Erythroblast (primary cell): ENCODE results near the gene PTPRN2.
"Not testable (repeated sequence)": the region's sequence is repeated elsewhere in the genome, so short reads cannot be mapped to it uniquely, and the experiment has no call there.

Experiments used
- DNase-seq, 2 experiments: peaks; one replicate each; lab custom pipeline; 2025; lab: John Stamatoyannopoulos, UW
- GATA1 ChIP-seq: IDR thresholded peaks from 2 replicates; pipeline ENCODE4 v1.6.1; 2011; ENCODE audit warnings: low read depth, mild to moderate bottlenecking, control low read depth, low read length, moderate library complexity
- POLR2A ChIP-seq: IDR thresholded peaks from 2 replicates; pipeline ENCODE4 v1.6.1; 2011; ENCODE audit warnings: mild to moderate bottlenecking, low read length

Gene PTPRN2

DNA sequence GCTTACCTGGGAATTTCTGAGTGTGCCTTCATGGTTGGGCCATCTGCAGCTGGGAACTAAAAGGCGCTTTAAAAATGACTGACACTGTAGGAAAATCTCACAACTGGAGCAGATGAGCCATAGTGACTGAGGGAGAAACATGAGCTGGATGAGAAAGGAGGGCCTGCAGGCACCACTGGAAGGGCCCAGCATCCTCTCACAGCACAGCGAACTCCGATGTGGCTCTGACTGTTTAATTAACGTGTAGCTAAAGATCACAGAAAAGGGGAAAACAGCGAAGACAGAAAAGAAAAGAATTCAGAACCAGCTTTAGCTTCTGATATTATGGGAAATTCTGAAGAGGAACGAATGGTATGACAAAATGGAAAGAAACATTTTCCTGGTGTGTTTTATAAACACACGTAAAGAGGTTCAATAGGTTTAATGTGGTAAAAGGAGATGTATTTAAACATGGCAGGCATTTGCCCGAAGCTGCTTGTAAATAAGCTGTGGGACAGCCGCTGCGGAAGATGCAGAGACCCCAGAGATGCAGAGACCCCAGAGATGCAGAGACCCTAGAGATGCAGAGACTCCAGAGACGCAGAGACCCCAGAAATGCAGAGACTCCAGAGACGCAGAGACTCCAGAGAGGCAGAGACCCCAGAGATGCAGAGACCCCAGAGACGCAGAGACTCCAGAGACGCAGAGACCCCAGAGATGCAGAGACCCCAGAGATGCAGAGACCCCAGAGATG is 534.3 kb downstream of the PTPRN2 start:
- DNase-seq: no peak
- TF ChIP-seq POLR2A (no peak), GATA1 (no peak)

- no peak for DNase-seq
- TF ChIP-seq POLR2A (no peak), GATA1 (no peak)
Observed at GRCh38 chr7:158052381-158053060, 535.1 kb downstream of the PTPRN2 start.

GRCh38 chr7:158051776-158052175 is 535.8 kb downstream of the PTPRN2 start:
- DNase-seq: no peak
- no peak for TF ChIP-seq POLR2A

DNA sequence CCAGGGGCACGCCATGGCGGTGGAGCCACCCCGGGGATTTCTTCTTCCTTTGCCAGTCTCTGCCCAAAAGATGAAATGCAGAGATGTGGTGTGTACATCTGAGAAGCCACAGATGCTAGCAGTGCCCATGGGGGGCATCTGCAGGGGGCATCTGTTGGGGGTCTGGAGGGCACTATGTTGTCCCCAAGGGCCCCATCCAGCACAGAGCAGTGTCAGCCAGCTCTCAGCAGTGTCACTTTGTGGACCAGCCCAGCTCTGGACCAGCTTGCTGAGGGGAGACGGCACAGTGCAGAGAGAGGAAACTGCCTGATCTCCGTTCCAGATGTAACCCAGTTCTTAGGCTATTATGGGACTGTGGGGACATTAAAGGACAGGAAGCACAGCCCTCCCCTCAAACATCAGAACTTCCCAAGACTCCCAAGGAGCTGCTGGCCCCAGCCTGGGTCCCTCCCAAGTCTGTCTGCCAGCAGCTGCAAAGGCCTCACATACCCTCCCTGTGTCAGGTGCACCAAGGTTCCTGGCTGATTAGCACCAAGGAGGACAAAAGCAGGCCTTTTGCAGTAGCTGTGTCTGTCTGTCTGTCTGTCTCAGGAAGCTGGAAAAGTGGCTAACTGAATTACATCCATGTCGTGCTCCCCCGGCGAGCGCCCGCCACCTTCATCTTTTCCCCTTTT is 536.5 kb downstream of the PTPRN2 start:
- no peak for DNase-seq
- TF ChIP-seq GATA1 (no peak), POLR2A (no peak)

- TF ChIP-seq GATA1 (no peak), POLR2A (no peak)
- DNase-seq: no peak
Observed at GRCh38 chr7:158050441-158050977, 537.1 kb downstream of the PTPRN2 start.

DNA sequence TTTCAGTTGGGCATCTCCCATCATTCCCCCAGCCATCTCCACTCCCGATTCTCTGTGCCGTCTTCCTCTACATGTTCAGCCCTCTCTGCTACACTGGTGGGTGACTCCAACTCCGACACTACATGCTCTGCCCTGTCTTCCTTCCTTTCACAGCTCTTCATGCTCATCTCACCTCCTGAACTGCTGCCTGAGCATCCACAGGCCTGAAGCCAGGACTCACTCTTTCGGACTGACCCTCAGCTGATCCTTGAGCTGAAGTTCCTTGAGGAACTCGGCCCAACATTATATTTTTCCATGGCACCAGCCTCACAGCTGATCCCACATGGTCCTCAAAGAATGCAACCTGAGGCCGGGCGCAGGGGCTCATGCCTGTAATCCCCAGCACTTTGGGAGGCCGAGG is 538.4 kb downstream of the PTPRN2 start:
- TF ChIP-seq POLR2A (no peak), GATA1 (no peak)
- DNase-seq: no peak

DNA sequence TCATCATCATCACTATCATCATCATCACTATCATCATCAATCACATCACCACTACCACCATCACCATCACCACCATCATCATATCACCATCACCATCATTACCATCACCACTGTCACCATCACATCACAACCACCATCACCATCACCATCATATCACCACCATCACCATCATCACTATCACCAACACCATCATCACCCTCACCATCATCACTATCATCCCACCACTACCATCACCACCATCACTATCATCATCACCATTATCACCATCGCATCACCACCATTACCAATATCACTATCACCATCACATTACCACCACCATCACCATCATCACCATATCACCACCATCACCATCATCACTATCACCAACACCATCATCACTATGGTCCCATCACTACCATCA is 539.1 kb downstream of the PTPRN2 start:
- TF ChIP-seq GATA1: no peak
- no peak for TF ChIP-seq POLR2A
- DNase-seq: no peak

DNA sequence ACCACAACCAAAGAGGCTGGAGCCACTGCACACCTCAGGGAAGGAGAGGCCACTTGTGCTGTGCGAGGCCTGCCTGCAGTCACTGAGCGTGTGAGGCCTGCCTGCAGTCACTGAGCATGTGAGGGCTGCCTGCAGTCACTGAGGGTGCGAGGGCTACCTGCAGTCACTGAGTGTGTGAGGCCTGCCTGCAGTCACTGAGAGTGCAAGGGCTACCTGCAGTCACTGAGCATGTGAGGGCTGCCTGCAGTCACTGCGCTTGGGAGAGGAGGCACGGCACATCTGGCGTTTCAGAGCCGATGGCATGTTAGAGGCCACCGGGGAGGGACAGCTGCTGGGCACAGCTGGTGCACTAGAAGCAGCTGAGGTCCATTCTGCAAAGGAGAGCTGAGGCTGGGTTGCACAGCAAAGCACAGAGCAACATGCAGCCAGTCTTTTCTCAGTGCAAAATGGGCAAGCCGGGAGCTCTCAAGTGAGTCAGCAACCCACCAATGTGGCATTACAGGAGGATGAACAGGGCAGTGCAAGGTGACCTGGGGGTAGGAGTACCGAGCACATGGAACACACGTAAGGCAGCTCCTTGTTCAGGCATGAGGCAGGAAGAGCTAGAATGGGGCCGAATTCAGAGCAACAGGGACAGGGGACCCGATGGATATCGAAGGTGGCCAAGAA is 540.1 kb downstream of the PTPRN2 start:
- TF ChIP-seq POLR2A: no peak
- TF ChIP-seq GATA1: no peak
- DNase-seq: no peak

- DNase-seq: not testable (repeated sequence)
Observed at GRCh38 chr7:158046246-158046645, 541.4 kb downstream of the PTPRN2 start.

GRCh38 chr7:158044482-158044823 is 543.2 kb downstream of the PTPRN2 start:
- DNase-seq: no peak
- TF ChIP-seq GATA1 (no peak), POLR2A (no peak)

- no peak for DNase-seq
- TF ChIP-seq POLR2A (no peak), GATA1 (no peak)
Observed at GRCh38 chr7:158043551-158044481, 543.8 kb downstream of the PTPRN2 start.

DNA sequence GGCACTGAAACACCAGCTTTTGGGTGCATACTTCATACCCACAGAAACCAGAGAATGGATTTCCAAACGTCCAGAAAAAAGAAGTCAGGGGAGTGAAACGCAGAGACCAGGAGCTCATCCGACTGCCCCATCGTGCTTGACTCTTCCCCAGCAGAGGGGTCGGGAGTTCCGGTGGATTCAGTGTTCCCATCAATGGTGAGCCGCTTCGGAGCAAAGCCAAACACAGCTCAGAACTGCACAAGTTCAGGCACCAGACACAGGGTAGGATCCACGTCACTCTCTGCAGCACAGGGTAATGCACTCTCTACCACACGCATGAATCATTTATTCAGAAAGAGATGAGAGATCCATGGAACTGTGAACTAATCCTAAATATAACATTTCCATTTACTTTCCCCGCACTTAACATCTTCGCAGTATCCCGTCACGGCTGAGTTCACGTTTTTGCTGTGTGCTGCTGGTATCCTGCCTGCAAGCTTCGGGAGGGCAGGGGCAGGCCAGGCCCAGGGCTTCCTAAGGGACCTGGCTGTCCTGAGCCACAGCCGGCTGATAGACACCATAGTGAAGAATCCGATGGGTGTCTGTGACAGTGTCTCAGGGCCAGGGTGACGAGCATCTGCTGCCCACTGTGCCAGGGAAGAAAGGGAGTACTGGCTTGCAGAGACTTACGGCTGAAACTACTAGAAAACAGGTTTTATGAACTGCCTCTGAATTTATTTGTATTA is 545.3 kb downstream of the PTPRN2 start:
- TF ChIP-seq POLR2A: no peak
- no peak for TF ChIP-seq GATA1
- DNase-seq: no peak

DNA sequence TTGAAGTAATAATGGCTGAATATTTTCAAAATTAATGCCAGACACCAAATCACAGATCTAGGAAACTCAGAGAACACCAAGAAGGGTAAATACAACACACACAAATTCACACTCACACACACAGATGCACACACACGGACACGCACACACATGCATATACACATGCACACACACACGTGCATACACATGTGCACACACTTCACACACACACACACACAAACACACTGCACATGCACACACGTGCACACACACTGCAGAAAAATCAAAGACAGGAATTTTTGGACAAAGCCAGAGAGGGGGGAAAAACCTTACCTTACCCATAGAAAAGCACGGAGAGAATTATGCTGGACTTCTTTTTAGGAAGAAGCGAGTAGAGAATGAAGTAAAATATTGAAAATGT is 547.4 kb downstream of the PTPRN2 start:
- DNase-seq: no peak
- TF ChIP-seq GATA1 (no peak), POLR2A (no peak)
